GM18508 (cell line): ENCODE results near the gene SLC39A1.
A peak's percentile ranks its signal among the peaks of the same experiment; 100 is the strongest.
"Not testable (repeated sequence)": the region's sequence is repeated elsewhere in the genome, so short reads cannot be mapped to it uniquely, and the experiment has no call there.

Source experiments
- ATAC-seq: cut with Tn5 transposase; IDR thresholded peaks from one replicate; pipeline ENCODE4 v1.9.1; 2021; ENCODE audit warnings: moderate number of reproducible peaks; ENCODE audit not compliant: insufficient read depth, unreplicated experiment

The SLC39A1 gene

GRCh38 chr1:153933430-153933829 is 29.9 kb downstream of the SLC39A1 start:
- ATAC-seq, result no peak

- no peak for ATAC-seq
These were observed 30.9 kb downstream of the SLC39A1 start for GRCh38 chr1:153932156-153933131.

- no peak for ATAC-seq
These were observed 33.1 kb downstream of the SLC39A1 start for GRCh38 chr1:153929981-153930948.

GRCh38 chr1:153929426-153929825 is 33.9 kb downstream of the SLC39A1 start:
- ATAC-seq, result no peak

DNA sequence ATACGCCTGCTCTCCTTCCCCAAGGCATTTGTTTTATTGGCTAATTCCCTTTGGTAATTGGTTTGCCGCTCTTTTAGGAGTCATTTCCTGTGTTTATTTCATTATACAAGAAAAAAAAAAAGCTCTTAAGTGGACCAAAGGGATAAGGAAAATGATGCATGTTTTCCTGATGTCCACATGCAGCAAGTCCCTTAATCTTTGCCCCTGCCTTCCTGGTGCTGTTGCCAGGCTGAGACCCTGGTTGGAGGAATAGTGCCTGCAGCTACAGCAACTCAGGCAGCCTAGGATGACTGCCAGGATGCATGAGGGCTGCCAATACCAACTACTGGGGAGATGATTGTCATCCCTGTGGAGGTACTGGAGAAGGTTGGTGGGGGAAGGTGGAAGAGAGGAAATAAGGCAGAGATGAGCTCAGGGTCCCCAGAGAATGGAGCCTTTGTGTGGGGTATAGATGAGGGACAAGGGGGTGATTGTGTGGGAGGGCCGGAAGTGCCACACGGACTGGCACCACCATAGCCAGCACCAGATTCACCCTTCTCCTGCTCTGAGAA is 34.5 kb downstream of the SLC39A1 start:
- ATAC-seq, result no peak

DNA sequence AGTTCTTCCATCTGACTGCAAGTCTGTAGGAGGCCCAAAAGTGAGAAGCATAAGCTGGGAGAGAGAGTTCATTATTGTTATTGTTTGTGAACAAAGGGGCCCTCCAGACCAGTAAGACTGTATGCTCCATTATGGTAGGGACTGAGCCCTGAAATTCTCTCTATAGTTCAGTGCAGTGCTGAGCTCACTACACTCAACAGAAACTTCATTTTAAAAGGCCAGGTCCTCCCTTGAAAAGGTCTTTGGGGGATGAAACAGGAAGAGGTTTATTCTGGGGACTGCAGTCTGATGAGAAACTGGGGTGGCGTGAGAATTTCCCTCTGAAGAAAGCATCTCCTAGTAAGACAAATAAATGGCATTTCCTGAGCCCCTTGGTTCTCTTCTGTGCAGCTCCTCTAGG is 35.1 kb downstream of the SLC39A1 start:
- no peak for ATAC-seq

DNA sequence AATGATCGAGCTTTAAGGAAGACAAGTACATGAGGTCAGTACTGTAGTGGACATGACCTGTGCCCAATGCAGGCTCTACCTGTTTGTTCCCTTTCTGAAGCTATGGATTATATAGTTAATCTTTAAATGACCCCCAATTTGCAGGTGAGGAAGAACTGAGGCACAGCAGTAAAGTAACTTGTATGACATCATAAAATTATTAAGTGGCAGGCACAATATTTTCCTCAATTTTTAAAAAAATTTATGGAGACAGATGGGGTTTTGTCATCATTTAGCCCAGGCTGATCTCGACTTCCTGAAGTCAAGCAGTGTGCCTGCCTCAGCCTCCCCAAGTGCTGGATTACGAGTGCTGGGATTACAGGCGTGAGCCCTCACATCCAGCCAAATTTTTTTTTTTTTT is 36.9 kb downstream of the SLC39A1 start:
- ATAC-seq, result no peak

- peak; percentile 76 for ATAC-seq
These were observed 40.1 kb downstream of the SLC39A1 start, which contains the start of gene GATAD2B for GRCh38 chr1:153922972-153923925. GATAD2B (minus strand) TSS chr1:153922972; CDS start chr1:153828347, 94,625 bp downstream.

DNA sequence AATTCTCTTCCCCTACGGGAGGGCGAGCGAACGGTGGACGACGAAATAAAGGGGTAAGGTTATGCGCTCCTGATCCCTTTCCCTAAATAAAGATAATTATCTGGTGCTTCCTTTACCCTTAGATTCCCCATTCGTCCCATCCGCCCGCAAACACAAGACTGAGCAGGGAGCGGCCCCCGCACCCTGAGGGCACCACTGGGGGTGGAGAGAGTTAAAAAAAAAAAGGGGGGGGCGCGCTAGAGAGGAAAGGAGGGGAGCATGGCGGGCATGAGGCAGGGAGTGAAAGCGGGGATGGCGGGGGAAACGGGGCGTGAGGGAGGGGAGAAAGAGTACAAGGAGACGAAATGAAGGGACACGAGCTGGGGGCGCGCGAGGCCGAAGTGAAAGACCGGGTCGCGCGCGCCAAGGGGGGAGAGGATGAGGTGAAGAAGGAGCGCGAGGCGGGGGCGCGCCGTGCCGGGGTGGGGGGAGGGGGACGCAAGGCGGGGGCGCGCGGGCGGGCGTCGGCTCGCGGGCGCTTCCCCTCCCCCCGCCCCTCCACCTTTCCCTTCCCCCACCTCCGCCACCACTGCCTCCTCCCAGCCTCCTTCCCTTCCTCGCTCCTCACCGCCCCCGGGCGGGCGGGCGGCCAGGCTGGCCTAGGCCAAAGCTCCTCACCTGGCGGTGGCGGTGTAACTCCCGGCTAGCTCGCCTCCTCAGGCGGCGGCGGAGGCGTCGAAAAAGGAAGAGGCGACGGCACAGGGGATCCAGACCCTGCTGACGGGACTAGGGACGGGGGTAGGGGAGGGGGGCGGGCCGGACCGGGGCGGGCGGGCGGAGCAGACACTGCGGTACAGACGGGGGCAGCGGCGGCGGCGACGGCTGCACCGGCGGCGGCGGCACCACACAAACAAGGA is 41.0 kb downstream of the SLC39A1 start:
- peak; percentile 7 for ATAC-seq

GRCh38 chr1:153921803-153922075 is 41.6 kb downstream of the SLC39A1 start:
- no peak for ATAC-seq

- no peak for ATAC-seq
These were observed 42.1 kb downstream of the SLC39A1 start for GRCh38 chr1:153921080-153921802.

- ATAC-seq, result no peak
These were observed 43.2 kb downstream of the SLC39A1 start for GRCh38 chr1:153919876-153920852.

GRCh38 chr1:153916297-153916696 is 47.0 kb downstream of the SLC39A1 start:
- no peak for ATAC-seq

DNA sequence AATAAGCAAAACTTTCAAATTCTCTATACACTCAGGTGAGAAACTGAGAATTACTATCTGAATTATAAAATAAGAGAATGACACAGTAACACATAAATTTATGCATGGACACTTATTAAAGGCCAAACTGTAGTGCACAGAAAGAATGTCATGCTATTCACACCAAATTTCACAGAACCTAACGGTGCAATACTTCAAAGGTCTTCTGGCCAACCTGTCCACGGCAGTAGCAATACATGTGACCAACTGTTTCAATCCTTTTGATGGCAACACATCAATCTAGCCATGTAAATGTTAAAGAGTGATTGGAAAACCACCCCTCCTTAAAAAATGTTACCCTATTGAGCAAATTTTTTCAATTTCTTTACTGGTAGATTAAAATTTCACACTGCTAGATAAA is 51.0 kb downstream of the SLC39A1 start:
- no peak for ATAC-seq

GRCh38 chr1:153910560-153910959 is 52.8 kb downstream of the SLC39A1 start:
- ATAC-seq, result not testable (repeated sequence)
